Measurements from ENCODE around the gene ABCD4. TPM values are rescaled to one million over a fixed set of nuclear protein-coding genes. Genes with fewer than 3 reads are reported as not detected.

The ABCD4 gene
- total RNA-seq, 1 experiment from 2014 or later = 49.2 TPM

DNA sequence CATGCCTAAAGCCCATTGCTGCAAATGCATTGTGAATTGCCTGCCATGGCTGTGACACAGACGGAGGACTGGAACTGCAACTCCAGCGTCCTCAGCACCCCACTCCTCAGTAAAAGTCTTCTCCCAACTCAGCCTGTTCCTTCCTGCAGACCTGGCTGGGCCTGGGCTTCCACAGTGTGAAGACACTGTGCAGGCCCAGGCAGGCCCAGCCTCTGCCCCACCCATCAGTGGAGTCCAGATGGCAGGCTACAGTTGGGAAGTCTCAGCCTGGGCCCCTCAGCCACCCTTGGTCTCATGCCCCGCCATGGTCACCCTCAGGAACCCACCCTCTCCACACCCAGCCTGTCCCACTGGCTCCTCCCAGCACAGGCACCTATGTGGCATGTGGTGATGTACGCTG is 41.4 kb downstream of the ABCD4 start:
- Histone ChIP-seq H3K79me2 (ENCODE audit: low read length) (no peaks in the 10 kb centered on the region), H2AFZ (ENCODE audit: low read length) (no peak overlapping the region), H3K9me2 (replicated peaks; ENCODE audit: insufficient read depth, low read length) (no peaks in the 10 kb centered on the region), H3K4me2 (ENCODE audit: low read depth, low read length, poor library complexity, severe bottlenecking) (no peak overlapping the region), H3K27ac (ENCODE audit: low read length) (no peak overlapping the region), H3K27me3 (ENCODE audit: low read length) (no peaks in the 10 kb centered on the region), H3K4me1 (ENCODE audit: low read length) (peaks cover 12% of the 10 kb centered on the region), H3K4me3 (ENCODE audit: low read length) (no peak overlapping the region), H3K9ac (ENCODE audit: low read length) (no peak overlapping the region), H3K9me3 (ENCODE audit: low read length) (no peaks in the 10 kb centered on the region), H4K20me1 (ENCODE audit: insufficient read depth, low read depth, low read length) (no peaks in the 10 kb centered on the region), H3K36me3 (ENCODE audit: insufficient read depth, low read length) (no peaks in the 10 kb centered on the region)
- no peak for DNase-seq

DNA sequence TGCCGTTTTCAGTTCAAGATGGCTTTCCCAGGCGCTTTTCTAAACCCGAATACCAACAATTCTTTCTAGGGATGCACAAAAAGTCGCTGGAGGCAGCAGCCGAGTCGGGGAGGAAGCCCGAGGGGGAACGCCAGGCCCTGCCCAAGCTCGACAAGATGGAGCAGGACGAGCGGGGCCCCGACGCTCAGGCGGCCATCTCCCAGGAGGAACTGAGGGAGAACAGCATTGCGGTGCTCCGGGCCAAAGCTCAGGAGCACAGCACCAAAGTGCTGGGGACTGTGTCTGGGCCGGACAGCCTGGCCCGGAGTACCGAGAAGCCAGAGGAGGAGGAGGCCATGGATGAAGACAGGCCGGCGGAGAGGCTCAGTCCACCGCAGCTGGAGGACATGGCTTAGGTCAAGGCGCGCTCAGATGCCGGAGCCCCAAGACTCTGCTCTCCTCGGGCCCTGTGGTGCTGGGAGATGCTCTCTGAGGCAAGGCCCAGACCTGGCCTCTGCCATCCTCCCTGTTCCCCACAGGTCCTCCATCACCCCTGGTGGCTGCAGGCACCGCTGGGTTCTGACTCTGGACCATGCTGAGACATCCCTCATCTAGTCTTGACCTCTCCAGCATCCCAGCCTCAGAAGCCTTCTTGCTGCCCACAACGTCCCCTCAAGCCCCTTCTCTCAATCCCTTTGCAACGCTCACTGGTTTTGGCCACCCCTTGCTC is 42.1 kb downstream of the ABCD4 start:
- Histone ChIP-seq H3K27me3 (ENCODE audit: low read length) (no peaks in the 10 kb centered on the region), H3K4me2 (ENCODE audit: low read depth, low read length, poor library complexity, severe bottlenecking) (no peak overlapping the region), H3K9me2 (replicated peaks; ENCODE audit: insufficient read depth, low read length) (no peaks in the 10 kb centered on the region), H2AFZ (ENCODE audit: low read length) (no peak overlapping the region), H3K4me3 (ENCODE audit: low read length) (no peak overlapping the region), H3K79me2 (ENCODE audit: low read length) (no peaks in the 10 kb centered on the region), H3K9me3 (ENCODE audit: low read length) (no peaks in the 10 kb centered on the region), H3K27ac (ENCODE audit: low read length) (no peak overlapping the region), H3K9ac (ENCODE audit: low read length) (no peak overlapping the region), H4K20me1 (ENCODE audit: insufficient read depth, low read depth, low read length) (no peaks in the 10 kb centered on the region), H3K36me3 (ENCODE audit: insufficient read depth, low read length) (no peaks in the 10 kb centered on the region), H3K4me1 (ENCODE audit: low read length) (peaks cover 12% of the 10 kb centered on the region)
- no peak for DNase-seq

DNA sequence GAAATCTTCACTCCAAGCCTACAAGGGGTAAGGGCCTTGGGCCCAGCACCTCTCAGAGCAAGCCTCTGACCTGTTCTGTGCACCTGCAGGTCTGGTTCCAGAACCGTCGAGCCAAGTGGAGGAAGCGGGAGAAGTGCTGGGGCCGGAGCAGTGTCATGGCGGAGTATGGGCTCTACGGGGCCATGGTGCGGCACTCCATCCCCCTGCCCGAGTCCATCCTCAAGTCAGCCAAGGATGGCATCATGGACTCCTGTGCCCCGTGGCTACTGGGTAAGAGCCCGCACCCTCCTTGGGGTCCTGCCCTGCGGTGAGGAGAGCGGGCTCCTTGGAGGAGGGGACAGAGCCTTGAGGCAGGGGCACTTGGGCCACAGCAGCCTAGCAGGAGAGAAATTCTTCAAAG is 43.2 kb downstream of the ABCD4 start:
- no peak overlapping the region for H3K27ac ChIP-seq (ENCODE audit: low read length)
- H3K9me2 ChIP-seq (replicated peaks; ENCODE audit: insufficient read depth, low read length) = no peaks in the 10 kb centered on the region
- H3K79me2 ChIP-seq (ENCODE audit: low read length) = no peaks in the 10 kb centered on the region
- no peak overlapping the region for H3K9ac ChIP-seq (ENCODE audit: low read length)
- no peaks in the 10 kb centered on the region for H4K20me1 ChIP-seq (ENCODE audit: insufficient read depth, low read depth, low read length)
- H3K9me3 ChIP-seq (ENCODE audit: low read length) = no peaks in the 10 kb centered on the region
- H2AFZ ChIP-seq (ENCODE audit: low read length) = no peak overlapping the region
- H3K4me1 ChIP-seq (ENCODE audit: low read length) = peaks cover 12% of the 10 kb centered on the region
- no peaks in the 10 kb centered on the region for H3K36me3 ChIP-seq (ENCODE audit: insufficient read depth, low read length)
- no peak overlapping the region for H3K4me2 ChIP-seq (ENCODE audit: low read depth, low read length, poor library complexity, severe bottlenecking)
- no peak for DNase-seq
- no peaks in the 10 kb centered on the region for H3K27me3 ChIP-seq (ENCODE audit: low read length)
- H3K4me3 ChIP-seq (ENCODE audit: low read length) = no peak overlapping the region

DNA sequence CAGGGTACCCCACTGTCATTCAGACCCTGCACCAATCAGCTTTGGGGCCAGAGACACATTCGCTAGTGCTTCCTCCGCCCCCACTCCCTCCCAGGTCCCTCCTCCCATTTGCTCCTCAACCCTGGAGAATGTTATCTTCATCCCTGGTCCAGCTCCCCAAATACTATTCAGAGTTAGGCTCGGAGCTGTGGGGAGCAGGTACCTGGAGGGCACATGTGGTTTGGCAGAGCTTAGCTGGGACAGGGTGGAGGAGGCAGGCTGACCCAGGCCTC is 44.0 kb downstream of the ABCD4 start:
- Histone ChIP-seq H3K79me2 (ENCODE audit: low read length) (no peaks in the 10 kb centered on the region), H3K4me1 (ENCODE audit: low read length) (peaks cover 12% of the 10 kb centered on the region), H3K4me2 (ENCODE audit: low read depth, low read length, poor library complexity, severe bottlenecking) (no peak overlapping the region), H4K20me1 (ENCODE audit: insufficient read depth, low read depth, low read length) (no peaks in the 10 kb centered on the region), H2AFZ (ENCODE audit: low read length) (no peak overlapping the region), H3K27me3 (ENCODE audit: low read length) (no peaks in the 10 kb centered on the region), H3K4me3 (ENCODE audit: low read length) (no peak overlapping the region), H3K9me2 (replicated peaks; ENCODE audit: insufficient read depth, low read length) (no peaks in the 10 kb centered on the region), H3K36me3 (ENCODE audit: insufficient read depth, low read length) (no peaks in the 10 kb centered on the region), H3K9ac (ENCODE audit: low read length) (no peak overlapping the region), H3K9me3 (ENCODE audit: low read length) (no peaks in the 10 kb centered on the region), H3K27ac (ENCODE audit: low read length) (no peak overlapping the region)
- no peak for DNase-seq

DNA sequence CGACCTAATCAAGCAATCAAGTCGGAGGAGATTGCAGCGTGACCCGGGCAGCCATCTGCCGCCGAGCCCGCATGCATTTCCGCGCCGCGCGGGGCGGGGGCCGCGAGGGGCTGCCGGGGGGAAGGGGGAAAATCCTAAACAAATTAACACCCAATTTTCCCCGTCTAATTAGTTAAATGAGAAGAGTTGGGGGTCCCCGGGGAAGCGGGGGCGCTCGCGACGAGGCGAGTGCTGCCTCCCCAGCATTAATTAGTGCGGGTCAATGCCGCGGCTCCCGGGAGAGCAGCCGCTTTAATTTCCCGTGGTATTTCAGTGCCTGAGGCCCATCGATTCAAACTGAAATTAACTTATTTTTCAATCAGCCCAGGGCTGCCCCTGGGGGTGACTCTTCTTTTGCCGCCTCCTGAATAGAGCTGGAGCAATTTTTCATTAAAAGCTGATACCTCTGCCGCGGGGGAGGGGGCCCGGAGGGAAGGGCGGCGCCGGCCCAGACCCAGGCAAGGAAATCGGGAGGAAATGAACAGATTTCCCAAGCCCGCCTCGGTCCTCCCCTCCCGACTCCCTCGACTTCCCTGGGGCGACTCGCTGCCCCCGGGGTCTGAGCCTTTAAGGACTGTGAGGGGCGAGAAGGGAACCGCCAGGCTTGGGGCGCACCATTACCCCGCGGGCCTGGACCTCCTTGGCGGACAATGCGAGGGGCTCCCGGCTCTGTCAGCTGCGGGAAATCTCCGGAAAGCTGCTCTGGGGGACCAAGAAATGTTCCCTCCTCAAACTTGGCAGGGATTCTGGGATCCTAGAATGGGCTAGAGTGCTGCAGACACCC is 44.6 kb downstream of the ABCD4 start:
- H3K9me2 ChIP-seq (replicated peaks; ENCODE audit: insufficient read depth, low read length) = no peaks in the 10 kb centered on the region
- H3K4me1 ChIP-seq (ENCODE audit: low read length) = peaks cover 12% of the 10 kb centered on the region
- H3K4me3 ChIP-seq (ENCODE audit: low read length) = peak overlapping the region; percentile 76
- H3K27me3 ChIP-seq (ENCODE audit: low read length) = no peaks in the 10 kb centered on the region
- H4K20me1 ChIP-seq (ENCODE audit: insufficient read depth, low read depth, low read length) = no peaks in the 10 kb centered on the region
- H3K4me2 ChIP-seq (ENCODE audit: low read depth, low read length, poor library complexity, severe bottlenecking) = peak overlapping the region; percentile 100
- peak overlapping the region; percentile 76 for H3K9ac ChIP-seq (ENCODE audit: low read length)
- no peaks in the 10 kb centered on the region for H3K36me3 ChIP-seq (ENCODE audit: insufficient read depth, low read length)
- H2AFZ ChIP-seq (ENCODE audit: low read length) = peak overlapping the region; percentile 98
- H3K27ac ChIP-seq (ENCODE audit: low read length) = no peak overlapping the region
- DNase-seq = no peak
- no peaks in the 10 kb centered on the region for H3K79me2 ChIP-seq (ENCODE audit: low read length)
- H3K9me3 ChIP-seq (ENCODE audit: low read length) = no peaks in the 10 kb centered on the region

DNA sequence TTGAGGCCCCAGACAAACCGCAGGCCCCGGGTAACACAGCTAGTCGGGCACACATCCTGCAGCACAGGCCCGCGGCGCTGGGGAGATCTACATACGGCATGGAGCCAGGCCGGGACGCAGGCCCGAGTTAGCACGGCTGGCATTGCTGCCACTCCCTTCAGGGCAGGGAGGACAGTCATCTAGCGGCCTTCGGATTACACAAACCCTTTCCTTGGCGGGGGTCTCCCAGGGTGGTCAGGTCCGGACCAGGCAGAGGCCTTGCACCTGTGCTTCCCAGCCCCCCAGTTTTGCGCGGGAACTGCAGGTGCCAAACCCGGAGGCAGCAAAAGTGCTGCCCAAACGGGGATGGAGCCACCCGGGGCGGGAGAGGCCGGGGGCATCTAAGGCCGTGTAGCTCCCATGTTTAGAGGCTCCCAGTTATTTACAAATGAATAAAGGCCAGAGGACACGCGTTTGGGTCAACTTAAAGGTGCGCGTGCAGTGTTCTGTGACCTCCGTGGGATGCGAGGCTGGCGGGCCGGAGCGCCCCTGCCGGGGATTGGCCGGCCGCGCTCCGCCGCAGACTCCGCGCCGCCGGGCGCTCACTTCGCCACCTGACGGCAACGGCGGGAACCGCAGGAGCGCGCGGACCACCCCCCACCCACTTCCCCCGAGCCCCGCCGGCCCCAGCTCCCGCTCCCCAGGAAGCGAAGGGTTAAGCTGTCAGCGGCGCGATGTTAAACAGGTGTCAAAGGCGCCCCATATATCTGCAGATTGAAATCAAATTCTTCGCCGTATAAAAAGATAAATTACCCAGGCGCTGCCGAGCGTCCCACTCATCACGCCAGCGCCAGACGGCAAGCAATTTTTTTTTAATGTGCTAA is 45.4 kb downstream of the ABCD4 start:
- Histone ChIP-seq H3K4me2 (ENCODE audit: low read depth, low read length, poor library complexity, severe bottlenecking) (peak overlapping the region; percentile 100), H3K4me1 (ENCODE audit: low read length) (peaks cover 12% of the 10 kb centered on the region), H3K79me2 (ENCODE audit: low read length) (no peaks in the 10 kb centered on the region), H3K9me2 (replicated peaks; ENCODE audit: insufficient read depth, low read length) (no peaks in the 10 kb centered on the region), H3K27me3 (ENCODE audit: low read length) (no peaks in the 10 kb centered on the region), H3K36me3 (ENCODE audit: insufficient read depth, low read length) (no peaks in the 10 kb centered on the region), H3K27ac (ENCODE audit: low read length) (no peak overlapping the region), H3K9me3 (ENCODE audit: low read length) (no peaks in the 10 kb centered on the region), H4K20me1 (ENCODE audit: insufficient read depth, low read depth, low read length) (no peaks in the 10 kb centered on the region), H3K9ac (ENCODE audit: low read length) (peak overlapping the region; percentile 76), H3K4me3 (ENCODE audit: low read length) (peak overlapping the region; percentile 76), H2AFZ (ENCODE audit: low read length) (peak overlapping the region; percentile 99)
- peak; percentile 88 for DNase-seq

DNA sequence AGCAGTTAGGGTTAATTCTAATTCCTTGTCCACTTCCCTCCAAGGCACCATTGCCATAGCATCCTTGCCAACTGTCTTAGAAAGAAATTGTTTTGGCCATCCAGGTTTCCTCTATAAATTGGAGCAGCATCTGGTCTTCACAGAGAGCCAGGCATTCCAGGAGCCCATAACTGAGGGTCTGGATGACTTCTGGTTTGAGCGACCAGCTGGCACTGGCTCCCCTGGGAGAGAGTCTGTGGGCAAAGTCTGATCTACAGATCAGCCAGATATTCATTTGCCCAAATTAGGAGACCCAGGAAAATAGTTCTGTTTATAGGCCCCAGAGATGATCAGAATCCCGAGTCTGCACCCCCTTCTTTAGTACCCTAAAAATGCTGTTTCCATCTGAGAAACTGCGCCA is 47.5 kb downstream of the ABCD4 start:
- H3K27ac ChIP-seq (ENCODE audit: low read length) = no peak overlapping the region
- H3K9me2 ChIP-seq (replicated peaks; ENCODE audit: insufficient read depth, low read length) = no peaks in the 10 kb centered on the region
- H4K20me1 ChIP-seq (ENCODE audit: insufficient read depth, low read depth, low read length) = no peaks in the 10 kb centered on the region
- H3K27me3 ChIP-seq (ENCODE audit: low read length) = no peaks in the 10 kb centered on the region
- no peaks in the 10 kb centered on the region for H3K36me3 ChIP-seq (ENCODE audit: insufficient read depth, low read length)
- H2AFZ ChIP-seq (ENCODE audit: low read length) = no peak overlapping the region
- no peak for DNase-seq
- no peaks in the 10 kb centered on the region for H3K79me2 ChIP-seq (ENCODE audit: low read length)
- H3K4me3 ChIP-seq (ENCODE audit: low read length) = no peak overlapping the region
- H3K4me2 ChIP-seq (ENCODE audit: low read depth, low read length, poor library complexity, severe bottlenecking) = no peak overlapping the region
- H3K4me1 ChIP-seq (ENCODE audit: low read length) = peaks cover 16% of the 10 kb centered on the region
- H3K9ac ChIP-seq (ENCODE audit: low read length) = no peak overlapping the region
- H3K9me3 ChIP-seq (ENCODE audit: low read length) = no peaks in the 10 kb centered on the region
